ENCODE data around the gene WASL. TPM values are rescaled to one million over a fixed set of nuclear protein-coding genes. Genes with fewer than 3 reads are reported as not detected.
A peak's percentile ranks its signal among the peaks of the same experiment; 100 is the strongest.

The WASL gene
- total and polyA plus RNA-seq, 2 of the 13 experiments (the other 11 are each of a cell fraction or from before 2014, with no cell fraction given): 7.9 to 12.8 TPM

- TF ChIP-seq ZGPAT (CRISPR knock-in tag; IDR thresholded peaks at IDR 0.05) (peak; percentile 70), KLF13 (CRISPR knock-in tag; IDR thresholded peaks at IDR 0.05) (no peak), SOX5 (CRISPR knock-in tag; IDR thresholded peaks at IDR 0.05; ENCODE audit: borderline replicate concordance) (peak; percentile 86), NFE2L2 (IDR thresholded peaks at IDR 0.05; ENCODE audit: low read length) (no peak), ZNF878 (CRISPR knock-in tag; IDR thresholded peaks at IDR 0.05) (no peak), ZNF362 (CRISPR knock-in tag; IDR thresholded peaks at IDR 0.05; ENCODE audit: borderline replicate concordance) (0 out of 2 replicates have a peak, but pooled peaks have one; percentile 43), ERF (CRISPR knock-in tag; IDR thresholded peaks at IDR 0.05) (peak; percentile 61; the same call in 1 of the 2 replicates), ZNF879 (CRISPR knock-in tag; IDR thresholded peaks at IDR 0.05) (no peak), TBX2 (CRISPR knock-in tag; IDR thresholded peaks at IDR 0.05; ENCODE audit: borderline replicate concordance) (peak; percentile 99), CHD4 (IDR thresholded peaks at IDR 0.05; ENCODE audit: borderline replicate concordance, low read length) (no peak), PPARG (CRISPR knock-in tag; conservative IDR thresholded peaks at IDR 0.05) (0 out of 2 replicates have a peak, but pooled peaks have one; percentile 42), ZMYM2 (CRISPR knock-in tag; IDR thresholded peaks at IDR 0.05) (0 out of 2 replicates have a peak, but pooled peaks have one; percentile 34), KLF16 (CRISPR knock-in tag; IDR thresholded peaks at IDR 0.05) (peak in 1 of 2 experiments; percentile 54; a peak in 1 of 4 replicates), ZNF652 (CRISPR knock-in tag; IDR thresholded peaks at IDR 0.05; ENCODE audit: borderline replicate concordance, low read depth) (no peak), HNF1B (CRISPR knock-in tag; IDR thresholded peaks at IDR 0.05) (peak; percentile 91), TMF1 (CRISPR knock-in tag; IDR thresholded peaks at IDR 0.05; ENCODE audit: low read depth) (no peak), NCOA2 (CRISPR knock-in tag; IDR thresholded peaks at IDR 0.05) (peak; percentile 72), EEA1 (CRISPR knock-in tag; IDR thresholded peaks at IDR 0.05; ENCODE audit: borderline replicate concordance) (no peak), ZNF772 (CRISPR knock-in tag; IDR thresholded peaks at IDR 0.05) (peak; percentile 34; the same call in 1 of the 2 replicates), POGZ (CRISPR knock-in tag; IDR thresholded peaks at IDR 0.05) (peak; percentile 91), ZNF333 (CRISPR knock-in tag; IDR thresholded peaks at IDR 0.05; ENCODE audit: borderline replicate concordance) (no peak), KDM4B (CRISPR knock-in tag; IDR thresholded peaks at IDR 0.05) (no peak), SOX13 (IDR thresholded peaks at IDR 0.05) (no peak), SOX13 (CRISPR knock-in tag; conservative IDR thresholded peaks at IDR 0.05 in 1 of 2, IDR thresholded peaks at IDR 0.05 in 1 of 2) (peak in 1 of 2 experiments; percentile 90; a peak in 2 of 4 replicates), ZNF280D (CRISPR knock-in tag; IDR thresholded peaks at IDR 0.05) (0 out of 2 replicates have a peak, but pooled peaks have one; percentile 31)
Measured at GRCh38 chr7:123738356-123738755, 10.4 kb downstream of the WASL start (continued).
